Measurements from ENCODE around the gene COA3.

DNA sequence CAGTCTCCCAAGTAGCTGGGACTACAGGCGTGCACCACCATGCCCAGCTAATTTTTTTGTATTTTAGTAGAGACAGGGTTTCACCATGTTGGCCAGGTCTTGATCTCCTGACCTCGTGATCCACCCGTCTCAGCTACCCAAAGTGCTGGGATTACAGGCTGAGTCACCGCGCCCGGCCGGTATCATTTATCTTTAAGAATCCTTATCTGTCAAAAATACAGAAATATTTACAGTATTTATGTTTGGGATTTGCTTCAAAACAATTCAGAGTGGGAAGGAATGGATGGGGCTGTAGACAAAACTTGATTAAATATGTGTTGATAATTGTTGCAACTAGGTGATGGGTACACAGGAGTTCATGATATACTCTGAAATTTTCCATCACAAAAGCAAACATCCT is 22.7 kb upstream of the COA3 start:
- no peak for TF ChIP-seq CTCF (conservative IDR thresholded peaks at IDR 0.05 in 1 of 2, IDR thresholded peaks at IDR 0.05 in 1 of 2; ENCODE audit: low read depth in 1 of 2, low read length in 2 of 2)
- TF ChIP-seq EZH2 (IDR thresholded peaks at IDR 0.05; ENCODE audit: low read length, missing control alignments) = no peak
